H9 (cell line): ENCODE data around the gene RBFOX2. TPM values are rescaled to one million over a fixed set of nuclear protein-coding genes. Genes with fewer than 3 reads are reported as not detected.

Source experiments
- DNase-seq: peaks from one replicate; pipeline ENCODE4 v3.0.0-alpha.2; 2017
- H2AFZ ChIP-seq: one replicate; pipeline ENCODE4 v1.6.1; 2013; ENCODE audit warnings: mild to moderate bottlenecking, low read length, control low read depth, moderate library complexity
- H2AK5ac ChIP-seq: 2 replicates; pipeline ENCODE4 v1.6.1; 2013; ENCODE audit warnings: low read length, control low read depth, mixed read lengths; ENCODE audit not compliant: insufficient read length
- H2BK120ac ChIP-seq: one replicate; pipeline ENCODE4 v1.6.1; 2013; ENCODE audit warnings: low read depth, mild to moderate bottlenecking, low read length, control low read depth, inconsistent platforms; ENCODE audit not compliant: poor library complexity, severe bottlenecking
- H2BK12ac ChIP-seq: 2 replicates; pipeline ENCODE4 v1.6.1; 2013; ENCODE audit warnings: low read length, control low read depth, mixed read lengths, low read depth; ENCODE audit not compliant: insufficient read length
- H2BK15ac ChIP-seq: 2 replicates; pipeline ENCODE4 v1.6.1; 2013; ENCODE audit warnings: low read depth, low read length, control low read depth
- H2BK20ac ChIP-seq: one replicate; pipeline ENCODE4 v1.6.1; 2013; ENCODE audit warnings: low read depth, mild to moderate bottlenecking, low read length, control low read depth, inconsistent platforms; ENCODE audit not compliant: poor library complexity, severe bottlenecking
- H2BK5ac ChIP-seq: 2 replicates; pipeline ENCODE4 v1.6.1; 2013; ENCODE audit warnings: low read length, control low read depth, mixed read lengths; ENCODE audit not compliant: insufficient read length
- H3K14ac ChIP-seq: 2 replicates; pipeline ENCODE4 v1.6.1; 2013; ENCODE audit warnings: low read length, control low read depth; ENCODE audit not compliant: insufficient read depth
- H3K18ac ChIP-seq: 2 replicates; pipeline ENCODE4 v1.6.1; 2013; ENCODE audit warnings: low read depth, mild to moderate bottlenecking, mixed read lengths, low read length, control low read depth; ENCODE audit not compliant: insufficient read length
- H3K23ac ChIP-seq: 2 replicates; pipeline ENCODE4 v1.6.1; 2013; ENCODE audit warnings: low read length, control low read depth, mixed read lengths, low read depth; ENCODE audit not compliant: insufficient read length
- H3K23me2 ChIP-seq: 2 replicates; pipeline ENCODE4 v1.6.1; 2013; ENCODE audit warnings: low read depth, mild to moderate bottlenecking, mixed read lengths, low read length, control low read depth; ENCODE audit not compliant: insufficient read length, poor library complexity, severe bottlenecking
- H3K27ac ChIP-seq: 2 replicates; pipeline ENCODE4 v1.5.1; 2013; ENCODE audit warnings: low read length, control low read depth, mixed read lengths, low read depth; ENCODE audit not compliant: insufficient read length
- H3K27me3 ChIP-seq: 2 replicates; pipeline ENCODE4 v1.6.1; 2013; ENCODE audit warnings: low read length, control low read depth, inconsistent platforms; ENCODE audit not compliant: insufficient read depth
- H3K4ac ChIP-seq: 2 replicates; pipeline ENCODE4 v1.6.1; 2013; ENCODE audit warnings: low read depth, mild to moderate bottlenecking, control low read depth, inconsistent platforms, low read length, moderate library complexity
- H3K4me1 ChIP-seq: 2 replicates; pipeline ENCODE4 v1.6.1; 2013; ENCODE audit warnings: low read length, control low read depth, inconsistent platforms; ENCODE audit not compliant: insufficient read depth
- H3K4me2 ChIP-seq: 2 replicates; pipeline ENCODE4 v1.6.1; 2013; ENCODE audit warnings: low read length, control low read depth, mixed read lengths; ENCODE audit not compliant: insufficient read length, insufficient read depth
- H3K56ac ChIP-seq: 2 replicates; pipeline ENCODE4 v1.6.1; 2013; ENCODE audit warnings: low read depth, mild to moderate bottlenecking, mixed read lengths, low read length, control low read depth; ENCODE audit not compliant: insufficient read length
- H3K79me1 ChIP-seq: 2 replicates; pipeline ENCODE4 v1.6.1; 2013; ENCODE audit warnings: low read depth, mild to moderate bottlenecking, moderate library complexity, low read length, control low read depth, inconsistent platforms; ENCODE audit not compliant: insufficient read depth, poor library complexity, severe bottlenecking
- H3K79me2 ChIP-seq: 2 replicates; pipeline ENCODE4 v1.6.1; 2013; ENCODE audit warnings: low read length, control low read depth, inconsistent platforms; ENCODE audit not compliant: insufficient read depth
- H3K9ac ChIP-seq: 2 replicates; pipeline ENCODE4 v1.6.1; 2013; ENCODE audit warnings: low read length, control low read depth, mixed read lengths; ENCODE audit not compliant: insufficient read length; ENCODE audit errors: extremely low read depth
- H3K9me3 ChIP-seq: one replicate; pipeline ENCODE4 v1.6.1; 2013; ENCODE audit warnings: low read depth, low read length, inconsistent platforms; ENCODE audit not compliant: control insufficient read depth
- H3T11ph ChIP-seq: one replicate; pipeline ENCODE4 v1.6.1; 2013; ENCODE audit warnings: mild to moderate bottlenecking, low read length, control low read depth, inconsistent platforms
- H4K20me1 ChIP-seq: one replicate; pipeline ENCODE4 v1.6.1; 2013; ENCODE audit not compliant: control insufficient read depth, insufficient read length, insufficient read depth
- H4K5ac ChIP-seq: 2 replicates; pipeline ENCODE4 v1.6.1; 2013; ENCODE audit warnings: low read depth, mild to moderate bottlenecking, mixed read lengths, low read length, control low read depth; ENCODE audit not compliant: insufficient read length
- H4K8ac ChIP-seq: replicated peaks from 2 replicates; pipeline ENCODE4 v1.6.1; 2013; ENCODE audit warnings: low read length, control low read depth, mixed read lengths, low read depth; ENCODE audit not compliant: insufficient read length
- H4K91ac ChIP-seq: 2 replicates; pipeline ENCODE4 v1.6.1; 2013; ENCODE audit warnings: low read depth, mild to moderate bottlenecking, moderate library complexity, mixed read lengths, low read length, control low read depth; ENCODE audit not compliant: insufficient read length
- H3K27ac Mint-ChIP-seq, 3 experiments: 2 replicates in 2 of 3; 3 replicates in 1 of 3; pipeline ENCODE4 v1.8.0; 2020 to 2021; ENCODE audit warnings: mixed read lengths in 3 of 3, mild to moderate bottlenecking in 1 of 3, moderate library complexity in 1 of 3
- H3K27me3 Mint-ChIP-seq: 2 replicates; pipeline ENCODE4 v1.8.0; 2021; ENCODE audit warnings: low read depth, mild to moderate bottlenecking, moderate library complexity, mixed read lengths
- H3K36me3 Mint-ChIP-seq, 3 experiments: 2 replicates in 2 of 3; 3 replicates in 1 of 3; pipeline ENCODE4 v1.8.0; 2020 to 2021; ENCODE audit warnings: low read depth in 3 of 3, mixed read lengths in 3 of 3; ENCODE audit not compliant: insufficient read depth in 1 of 3
- H3K4me1 Mint-ChIP-seq, 2 experiments: 2 replicates each; pipeline ENCODE4 v1.8.0; 2020; ENCODE audit warnings: mixed read lengths in 2 of 2
- H3K4me3 Mint-ChIP-seq, 2 experiments: 2 replicates in 1 of 2; 3 replicates in 1 of 2; pipeline ENCODE4 v1.8.0; 2020 to 2021; ENCODE audit warnings: mild to moderate bottlenecking in 2 of 2, mixed read lengths in 2 of 2, moderate library complexity in 1 of 2
- H3K9me3 Mint-ChIP-seq, 2 experiments: 2 replicates in 1 of 2; 3 replicates in 1 of 2; pipeline ENCODE4 v1.8.0; 2020; ENCODE audit warnings: mild to moderate bottlenecking in 2 of 2, mixed read lengths in 2 of 2, moderate library complexity in 1 of 2
- WGBS: extraction: QIAGEN DNeasy Blood & Tissue Kit; methylation state at CpG from one replicate; pipeline ENCODE4 v1.1.7; 2013; ENCODE audit warnings: missing lambda C conversion rate, low lambda C conversion rate, mixed read lengths; ENCODE audit not compliant: insufficient read length; ENCODE audit errors: extremely low coverage; 5-methylcytosine and 5-hydroxymethylcytosine counted together
- total RNA-seq: library from RNA; stranded (reverse); gene quantifications from 2 replicates; pipeline ENCODE4 v1.2.1, GENCODE V29; 2021
- TF ChIP-seq, protein P1 (sequence below): fragments of 200-600 bp; sonication (generic); conservative IDR thresholded peaks from 3 replicates; pipeline ENCODE4 v1.8.0; 2021; ENCODE audit warnings: antibody characterized with exemption, mild to moderate bottlenecking

RBFOX2 gene
- total RNA-seq, 1 experiment from 2014 or later = 84.7 TPM

DNA sequence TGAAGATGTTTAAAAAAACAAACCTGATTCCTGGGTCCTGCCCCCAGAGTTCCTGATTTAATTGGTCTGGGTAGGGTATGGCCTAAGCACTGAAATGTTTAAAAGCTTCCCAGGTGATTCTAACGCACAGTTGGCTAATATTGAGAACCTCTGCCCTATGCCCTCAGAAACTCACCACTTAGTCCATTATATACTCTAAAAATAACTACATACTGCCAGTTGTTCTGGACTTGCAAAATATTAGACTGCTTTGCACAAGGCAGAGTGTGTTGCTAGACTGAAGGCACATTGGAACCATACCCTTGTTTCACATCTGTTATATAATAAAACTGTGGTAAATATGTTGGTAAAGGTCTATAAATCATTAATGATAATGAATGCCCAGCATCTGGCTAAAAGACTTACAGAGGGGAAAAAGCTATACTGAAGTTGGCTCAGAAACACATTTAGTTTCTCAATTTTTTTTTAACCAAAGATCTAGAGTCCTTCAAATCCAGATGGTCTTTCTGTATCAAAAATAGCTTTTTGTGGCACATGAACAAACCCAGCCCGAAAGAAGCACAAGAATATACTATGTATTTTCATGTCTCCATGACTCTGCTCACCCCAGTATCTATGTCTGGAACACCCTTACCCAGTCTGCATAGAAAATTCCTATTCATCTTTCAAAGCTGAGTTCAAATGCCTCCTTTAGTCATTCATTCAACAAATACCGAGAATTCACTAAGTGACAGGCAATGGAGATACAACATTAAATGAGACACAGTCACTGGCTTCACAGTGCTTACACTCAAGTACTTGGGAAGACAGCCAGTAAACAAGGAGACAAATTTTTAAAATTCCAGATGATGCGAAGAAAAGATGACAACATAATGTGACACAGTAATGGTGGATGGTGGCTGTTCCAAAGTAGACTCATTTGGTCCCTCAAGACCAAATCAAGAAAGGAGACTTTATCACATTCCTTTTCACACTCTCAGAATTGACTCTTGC lies 44.1 kb downstream of the RBFOX2 start:
- DNase-seq = no peak
- no peak overlapping the region for H3K18ac ChIP-seq
- H3K4me1 ChIP-seq = peaks cover 2% of the 10 kb centered on the region; the same call in 1 of the 2 replicates
- H2BK120ac ChIP-seq = no peak overlapping the region
- no peaks in the 10 kb centered on the region for H4K20me1 ChIP-seq
- no peaks in the 10 kb centered on the region for H3K9me3 Mint-ChIP-seq
- H3K14ac ChIP-seq = no peak overlapping the region
- no peak overlapping the region for H4K5ac ChIP-seq
- no peaks in the 10 kb centered on the region for H3K9me3 ChIP-seq
- no peak overlapping the region for H2BK15ac ChIP-seq
- no peak overlapping the region; a peak in 1 of 5 replicates for H3K4me3 Mint-ChIP-seq
- H3K4me1 Mint-ChIP-seq = peaks cover 44 to 49% of the 10 kb centered on the region in 2 experiments
- no peak overlapping the region for H3K56ac ChIP-seq
- H3K27ac ChIP-seq = no peak overlapping the region
- no CpG with 5 or more reads among the region's 4 CpGs for WGBS
- no peak overlapping the region for H3K23ac ChIP-seq
- no peak overlapping the region for H4K91ac ChIP-seq
- H2BK12ac ChIP-seq = no peak overlapping the region
- H3K36me3 Mint-ChIP-seq = peaks cover 0 to 5% (median 5%) of the 10 kb centered on the region in 3 experiments; a peak in 3 of 7 replicates
- no peak overlapping the region for H2AFZ ChIP-seq
- H2BK5ac ChIP-seq = no peak overlapping the region
- TF ChIP-seq, protein P1, sequence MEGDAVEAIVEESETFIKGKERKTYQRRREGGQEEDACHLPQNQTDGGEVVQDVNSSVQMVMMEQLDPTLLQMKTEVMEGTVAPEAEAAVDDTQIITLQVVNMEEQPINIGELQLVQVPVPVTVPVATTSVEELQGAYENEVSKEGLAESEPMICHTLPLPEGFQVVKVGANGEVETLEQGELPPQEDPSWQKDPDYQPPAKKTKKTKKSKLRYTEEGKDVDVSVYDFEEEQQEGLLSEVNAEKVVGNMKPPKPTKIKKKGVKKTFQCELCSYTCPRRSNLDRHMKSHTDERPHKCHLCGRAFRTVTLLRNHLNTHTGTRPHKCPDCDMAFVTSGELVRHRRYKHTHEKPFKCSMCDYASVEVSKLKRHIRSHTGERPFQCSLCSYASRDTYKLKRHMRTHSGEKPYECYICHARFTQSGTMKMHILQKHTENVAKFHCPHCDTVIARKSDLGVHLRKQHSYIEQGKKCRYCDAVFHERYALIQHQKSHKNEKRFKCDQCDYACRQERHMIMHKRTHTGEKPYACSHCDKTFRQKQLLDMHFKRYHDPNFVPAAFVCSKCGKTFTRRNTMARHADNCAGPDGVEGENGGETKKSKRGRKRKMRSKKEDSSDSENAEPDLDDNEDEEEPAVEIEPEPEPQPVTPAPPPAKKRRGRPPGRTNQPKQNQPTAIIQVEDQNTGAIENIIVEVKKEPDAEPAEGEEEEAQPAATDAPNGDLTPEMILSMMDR = no peak
- no peak overlapping the region for H2AK5ac ChIP-seq
- no peak overlapping the region for H3K4me2 ChIP-seq
- H3K79me1 ChIP-seq = peaks cover 9% of the 10 kb centered on the region
- no peak overlapping the region for H2BK20ac ChIP-seq
- no peak overlapping the region for H3K9ac ChIP-seq
- no peaks in the 10 kb centered on the region for H3K27me3 ChIP-seq
- H3K27me3 Mint-ChIP-seq = no peaks in the 10 kb centered on the region
- no peak overlapping the region for H4K8ac ChIP-seq
- H3K27ac Mint-ChIP-seq = peak overlapping the region in 1 of 3 experiments; percentile 5; a peak in 1 of 7 replicates
- H3T11ph ChIP-seq = no peak overlapping the region
- peaks cover 7% of the 10 kb centered on the region; the same call in 1 of the 2 replicates for H3K79me2 ChIP-seq
- H3K23me2 ChIP-seq = no peaks in the 10 kb centered on the region
- no peak overlapping the region for H3K4ac ChIP-seq
